ENCODE data around the gene TTC4. TPM values are rescaled to one million over a fixed set of nuclear protein-coding genes. Genes with fewer than 3 reads are reported as not detected.
A peak's percentile ranks its signal among the peaks of the same experiment; 100 is the strongest.

The TTC4 gene
- polyA plus RNA-seq, 1 donor: 22.4 TPM

GRCh38 chr1:54701066-54701465 is 14.6 kb upstream of the TTC4 start:
- no peak overlapping the region for H3K27ac ChIP-seq (ENCODE audit: low read length)
- H3K4me3 ChIP-seq (ENCODE audit: low read length): no peak overlapping the region
- no peaks in the 10 kb centered on the region for H3K9me3 ChIP-seq (ENCODE audit: control insufficient read depth, low read depth, low read length)
- no peak for DNase-seq
- H3K4me1 ChIP-seq (ENCODE audit: control insufficient read depth, insufficient read depth, low read length): no peaks in the 10 kb centered on the region
- WGBS (ENCODE audit: insufficient coverage, low lambda C conversion rate): 100% methylated on average over 1 of the region's 9 CpGs
- H3K36me3 ChIP-seq (ENCODE audit: control insufficient read depth, insufficient read depth, low read length): peaks cover 9% of the 10 kb centered on the region
- no peaks in the 10 kb centered on the region for H3K27me3 ChIP-seq (ENCODE audit: control insufficient read depth, insufficient read depth, low read length)

GRCh38 chr1:54701996-54702395 is 13.7 kb upstream of the TTC4 start:
- no peaks in the 10 kb centered on the region for H3K4me1 ChIP-seq (ENCODE audit: control insufficient read depth, insufficient read depth, low read length)
- H3K27ac ChIP-seq (ENCODE audit: low read length): no peak overlapping the region
- H3K4me3 ChIP-seq (ENCODE audit: low read length): no peak overlapping the region
- no CpG with 5 or more reads among the region's 11 CpGs for WGBS (ENCODE audit: insufficient coverage, low lambda C conversion rate)
- H3K9me3 ChIP-seq (ENCODE audit: control insufficient read depth, low read depth, low read length): no peaks in the 10 kb centered on the region
- DNase-seq: no peak
- H3K27me3 ChIP-seq (ENCODE audit: control insufficient read depth, insufficient read depth, low read length): no peaks in the 10 kb centered on the region
- H3K36me3 ChIP-seq (ENCODE audit: control insufficient read depth, insufficient read depth, low read length): peaks cover 10% of the 10 kb centered on the region

- DNase-seq: no peak
- H3K27me3 ChIP-seq (ENCODE audit: control insufficient read depth, insufficient read depth, low read length): no peaks in the 10 kb centered on the region
- WGBS (ENCODE audit: insufficient coverage, low lambda C conversion rate): 100% methylated on average over 1 of the region's 10 CpGs
- no peak overlapping the region for H3K4me3 ChIP-seq (ENCODE audit: low read length)
- H3K36me3 ChIP-seq (ENCODE audit: control insufficient read depth, insufficient read depth, low read length): peaks cover 10% of the 10 kb centered on the region
- H3K4me1 ChIP-seq (ENCODE audit: control insufficient read depth, insufficient read depth, low read length): no peaks in the 10 kb centered on the region
- H3K27ac ChIP-seq (ENCODE audit: low read length): no peak overlapping the region
- H3K9me3 ChIP-seq (ENCODE audit: control insufficient read depth, low read depth, low read length): no peaks in the 10 kb centered on the region
These were observed 12.2 kb upstream of the TTC4 start for GRCh38 chr1:54703471-54703870.

- peaks cover 10% of the 10 kb centered on the region for H3K36me3 ChIP-seq (ENCODE audit: control insufficient read depth, insufficient read depth, low read length)
- no peaks in the 10 kb centered on the region for H3K27me3 ChIP-seq (ENCODE audit: control insufficient read depth, insufficient read depth, low read length)
- no peak for DNase-seq
- H3K27ac ChIP-seq (ENCODE audit: low read length): no peak overlapping the region
- WGBS (ENCODE audit: insufficient coverage, low lambda C conversion rate): no CpG with 5 or more reads among the region's 2 CpGs
- no peak overlapping the region for H3K4me3 ChIP-seq (ENCODE audit: low read length)
- H3K9me3 ChIP-seq (ENCODE audit: control insufficient read depth, low read depth, low read length): no peaks in the 10 kb centered on the region
- no peaks in the 10 kb centered on the region for H3K4me1 ChIP-seq (ENCODE audit: control insufficient read depth, insufficient read depth, low read length)
These were observed 10.5 kb upstream of the TTC4 start for GRCh38 chr1:54705153-54705552.

- no peak for DNase-seq
- Histone ChIP-seq H3K27ac (ENCODE audit: low read length) (no peak overlapping the region), H3K36me3 (ENCODE audit: control insufficient read depth, insufficient read depth, low read length) (peaks cover 10% of the 10 kb centered on the region), H3K4me3 (ENCODE audit: low read length) (no peak overlapping the region), H3K4me1 (ENCODE audit: control insufficient read depth, insufficient read depth, low read length) (no peaks in the 10 kb centered on the region), H3K27me3 (ENCODE audit: control insufficient read depth, insufficient read depth, low read length) (no peaks in the 10 kb centered on the region), H3K9me3 (ENCODE audit: control insufficient read depth, low read depth, low read length) (no peaks in the 10 kb centered on the region)
- WGBS (ENCODE audit: insufficient coverage, low lambda C conversion rate): no CpG with 5 or more reads among the region's 4 CpGs
These were observed 9.2 kb upstream of the TTC4 start for GRCh38 chr1:54706419-54706818.

GRCh38 chr1:54708385-54708784 is 7.3 kb upstream of the TTC4 start:
- no peaks in the 10 kb centered on the region for H3K4me1 ChIP-seq (ENCODE audit: control insufficient read depth, insufficient read depth, low read length)
- H3K9me3 ChIP-seq (ENCODE audit: control insufficient read depth, low read depth, low read length): no peaks in the 10 kb centered on the region
- no peaks in the 10 kb centered on the region for H3K27me3 ChIP-seq (ENCODE audit: control insufficient read depth, insufficient read depth, low read length)
- DNase-seq: no peak
- no peak overlapping the region for H3K4me3 ChIP-seq (ENCODE audit: low read length)
- H3K36me3 ChIP-seq (ENCODE audit: control insufficient read depth, insufficient read depth, low read length): peaks cover 2% of the 10 kb centered on the region
- no peak overlapping the region for H3K27ac ChIP-seq (ENCODE audit: low read length)

GRCh38 chr1:54709547-54710292 is 5.9 kb upstream of the TTC4 start:
- H3K4me3 ChIP-seq (ENCODE audit: low read length): no peak overlapping the region
- no peaks in the 10 kb centered on the region for H3K9me3 ChIP-seq (ENCODE audit: control insufficient read depth, low read depth, low read length)
- no peaks in the 10 kb centered on the region for H3K27me3 ChIP-seq (ENCODE audit: control insufficient read depth, insufficient read depth, low read length)
- peaks cover 2% of the 10 kb centered on the region for H3K36me3 ChIP-seq (ENCODE audit: control insufficient read depth, insufficient read depth, low read length)
- DNase-seq: no peak
- WGBS (ENCODE audit: insufficient coverage, low lambda C conversion rate): no CpG with 5 or more reads among the region's 8 CpGs
- no peaks in the 10 kb centered on the region for H3K4me1 ChIP-seq (ENCODE audit: control insufficient read depth, insufficient read depth, low read length)
- no peak overlapping the region for H3K27ac ChIP-seq (ENCODE audit: low read length)

GRCh38 chr1:54710434-54710833 is 5.2 kb upstream of the TTC4 start:
- Histone ChIP-seq H3K9me3 (ENCODE audit: control insufficient read depth, low read depth, low read length) (no peaks in the 10 kb centered on the region), H3K27ac (ENCODE audit: low read length) (no peak overlapping the region), H3K27me3 (ENCODE audit: control insufficient read depth, insufficient read depth, low read length) (no peaks in the 10 kb centered on the region), H3K36me3 (ENCODE audit: control insufficient read depth, insufficient read depth, low read length) (peaks cover 2% of the 10 kb centered on the region), H3K4me3 (ENCODE audit: low read length) (no peak overlapping the region), H3K4me1 (ENCODE audit: control insufficient read depth, insufficient read depth, low read length) (peaks cover 6% of the 10 kb centered on the region)
- no CpG with 5 or more reads among the region's 3 CpGs for WGBS (ENCODE audit: insufficient coverage, low lambda C conversion rate)
- no peak for DNase-seq

- DNase-seq: no peak
- Histone ChIP-seq H3K4me1 (ENCODE audit: control insufficient read depth, insufficient read depth, low read length) (peaks cover 7% of the 10 kb centered on the region), H3K9me3 (ENCODE audit: control insufficient read depth, low read depth, low read length) (no peaks in the 10 kb centered on the region), H3K36me3 (ENCODE audit: control insufficient read depth, insufficient read depth, low read length) (peaks cover 2% of the 10 kb centered on the region), H3K27ac (ENCODE audit: low read length) (no peak overlapping the region), H3K4me3 (ENCODE audit: low read length) (no peak overlapping the region), H3K27me3 (ENCODE audit: control insufficient read depth, insufficient read depth, low read length) (no peaks in the 10 kb centered on the region)
- WGBS (ENCODE audit: insufficient coverage, low lambda C conversion rate): no CpG with 5 or more reads among the region's 6 CpGs
These were observed 4.8 kb upstream of the TTC4 start for GRCh38 chr1:54710841-54711240.

GRCh38 chr1:54711536-54711935 is 4.1 kb upstream of the TTC4 start:
- Histone ChIP-seq H3K27me3 (ENCODE audit: control insufficient read depth, insufficient read depth, low read length) (no peaks in the 10 kb centered on the region), H3K4me1 (ENCODE audit: control insufficient read depth, insufficient read depth, low read length) (peaks cover 7% of the 10 kb centered on the region), H3K4me3 (ENCODE audit: low read length) (no peak overlapping the region), H3K27ac (ENCODE audit: low read length) (no peak overlapping the region), H3K9me3 (ENCODE audit: control insufficient read depth, low read depth, low read length) (no peaks in the 10 kb centered on the region), H3K36me3 (ENCODE audit: control insufficient read depth, insufficient read depth, low read length) (no peaks in the 10 kb centered on the region)
- DNase-seq: no peak
- WGBS (ENCODE audit: insufficient coverage, low lambda C conversion rate): no CpG with 5 or more reads among the region's 10 CpGs

- Histone ChIP-seq H3K36me3 (ENCODE audit: control insufficient read depth, insufficient read depth, low read length) (peaks cover 20% of the 10 kb centered on the region), H3K4me1 (ENCODE audit: control insufficient read depth, insufficient read depth, low read length) (peaks cover 7% of the 10 kb centered on the region), H3K9me3 (ENCODE audit: control insufficient read depth, low read depth, low read length) (no peaks in the 10 kb centered on the region), H3K27ac (ENCODE audit: low read length) (no peak overlapping the region), H3K27me3 (ENCODE audit: control insufficient read depth, insufficient read depth, low read length) (no peaks in the 10 kb centered on the region), H3K4me3 (ENCODE audit: low read length) (peak overlapping the region; percentile 79)
- DNase-seq: no peak
- 60% methylated on average over 1 of the region's 7 CpGs for WGBS (ENCODE audit: insufficient coverage, low lambda C conversion rate)
These were observed 674 bp upstream of the TTC4 start for GRCh38 chr1:54714881-54715492.

All from large intestine (tissue), 3 donors.